Thyroid gland (tissue), 4 donors: ENCODE data around the gene MEX3B. TPM values are rescaled to one million over a fixed set of nuclear protein-coding genes. Genes with fewer than 3 reads are reported as not detected.
"Not testable (repeated sequence)": the region's sequence is repeated elsewhere in the genome, so short reads cannot be mapped to it uniquely, and the experiment has no call there.

Experiments
- DNase-seq, 2 donors: peaks; one replicate each; pipeline ENCODE4 v3.0.0-alpha.2; 2019
- H3K27ac ChIP-seq, 3 donors: fragments of 200-600 bp; sonication (generic); 1 replicate in 2 of 3; 2 replicates in 1 of 3; pipeline ENCODE4 v1.5.1; 2016 to 2019; ENCODE audit warnings: mild to moderate bottlenecking in 1 of 3, moderate library complexity in 1 of 3
- H3K27me3 ChIP-seq: fragments of 200-600 bp; sonication (generic); one replicate; pipeline ENCODE4 v1.5.1; 2019
- H3K36me3 ChIP-seq, 2 donors: fragments of 200-600 bp; sonication (generic); one replicate each; pipeline ENCODE4 v1.5.1; 2016 to 2019
- H3K4me1 ChIP-seq, 2 donors: fragments of 200-600 bp; sonication (generic); one replicate each; pipeline ENCODE4 v1.5.1; 2017 to 2019
- H3K4me3 ChIP-seq, 3 donors: fragments of 200-600 bp; sonication (generic); replicated peaks in 1 of 3; 1 replicate in 2 of 3; 2 replicates in 1 of 3; pipeline ENCODE4 v1.5.1; 2016; ENCODE audit warnings: mild to moderate bottlenecking in 1 of 3
- H3K9me3 ChIP-seq: fragments of 200-600 bp; sonication (generic); one replicate; pipeline ENCODE4 v1.5.1; 2017
- POLR2A ChIP-seq, 2 donors: fragments of 450-650 bp; IDR thresholded peaks; one replicate each; pipeline ENCODE4 v1.6.1; 2017; ENCODE audit warnings: antibody characterized with exemption in 2 of 2, mild to moderate bottlenecking in 2 of 2, moderate library complexity in 1 of 2
- WGBS, 2 donors: methylation state at CpG; one replicate each; pipeline ENCODE4 v1.1.5; 2017; 5-methylcytosine and 5-hydroxymethylcytosine counted together
- intact Hi-C: fragments of 100-400 bp; cut with DNase I; formaldehyde crosslinking; loops from one replicate; pipeline ENCODE4 v1.15.1; 2023
- total RNA-seq, 4 donors: library from RNA; depleted of rRNA; stranded (reverse); fragments of >200 nt; gene quantifications; one replicate each; pipeline ENCODE4 v1.2.3, GENCODE V29; 2016
- TF ChIP-seq, protein P1 (sequence below), 6 experiments: fragments of 200-600 bp in 3 of 6; fragments of 450-650 bp in 3 of 6; sonication (generic) in 3 of 6; IDR thresholded peaks; one replicate each; pipeline ENCODE4 v1.5.1; 2016 to 2019; ENCODE audit warnings: antibody characterized with exemption in 6 of 6, mild to moderate bottlenecking in 2 of 6, inconsistent platforms in 1 of 6, moderate library complexity in 1 of 6

Gene MEX3B
- total RNA-seq, 4 donors from 2014 or later: 0.73 to 1.8 (median 1.1) TPM

DNA sequence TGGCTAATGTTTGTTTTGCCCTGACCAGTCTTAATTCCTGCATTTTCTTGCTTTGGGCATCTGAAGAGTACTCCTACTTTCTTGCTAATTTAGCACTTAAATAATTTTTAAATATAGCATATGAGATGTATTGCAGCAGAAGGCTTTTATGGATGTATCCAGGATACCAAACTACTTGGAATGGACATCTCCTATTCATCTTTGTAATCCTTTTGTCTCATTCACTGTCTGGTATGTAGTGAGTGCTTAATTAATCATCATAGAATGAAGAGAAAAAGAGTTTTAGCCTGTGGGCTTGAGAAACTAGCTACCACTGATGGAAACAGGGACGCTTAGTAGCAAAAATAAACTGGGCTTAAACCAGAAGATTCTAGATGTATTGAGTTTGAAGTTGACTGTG, 40.6 kb downstream of the MEX3B start:
- Histone ChIP-seq H3K27ac (no peak overlapping the region), H3K9me3 (no peaks in the 10 kb centered on the region), H3K36me3 (no peaks in the 10 kb centered on the region), H3K27me3 (no peaks in the 10 kb centered on the region), H3K4me3 (no peak overlapping the region), H3K4me1 (no peaks in the 10 kb centered on the region)
- intact Hi-C loops: no loop called here
- DNase-seq: no peak
- TF ChIP-seq POLR2A (IDR thresholded peaks at IDR 0.05): no peak
- TF ChIP-seq, protein P1, sequence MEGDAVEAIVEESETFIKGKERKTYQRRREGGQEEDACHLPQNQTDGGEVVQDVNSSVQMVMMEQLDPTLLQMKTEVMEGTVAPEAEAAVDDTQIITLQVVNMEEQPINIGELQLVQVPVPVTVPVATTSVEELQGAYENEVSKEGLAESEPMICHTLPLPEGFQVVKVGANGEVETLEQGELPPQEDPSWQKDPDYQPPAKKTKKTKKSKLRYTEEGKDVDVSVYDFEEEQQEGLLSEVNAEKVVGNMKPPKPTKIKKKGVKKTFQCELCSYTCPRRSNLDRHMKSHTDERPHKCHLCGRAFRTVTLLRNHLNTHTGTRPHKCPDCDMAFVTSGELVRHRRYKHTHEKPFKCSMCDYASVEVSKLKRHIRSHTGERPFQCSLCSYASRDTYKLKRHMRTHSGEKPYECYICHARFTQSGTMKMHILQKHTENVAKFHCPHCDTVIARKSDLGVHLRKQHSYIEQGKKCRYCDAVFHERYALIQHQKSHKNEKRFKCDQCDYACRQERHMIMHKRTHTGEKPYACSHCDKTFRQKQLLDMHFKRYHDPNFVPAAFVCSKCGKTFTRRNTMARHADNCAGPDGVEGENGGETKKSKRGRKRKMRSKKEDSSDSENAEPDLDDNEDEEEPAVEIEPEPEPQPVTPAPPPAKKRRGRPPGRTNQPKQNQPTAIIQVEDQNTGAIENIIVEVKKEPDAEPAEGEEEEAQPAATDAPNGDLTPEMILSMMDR (IDR thresholded peaks at IDR 0.05): no peak
- WGBS, 2 donors: 85 to 92% methylated on average over 1 of the region's 1 CpG

DNA sequence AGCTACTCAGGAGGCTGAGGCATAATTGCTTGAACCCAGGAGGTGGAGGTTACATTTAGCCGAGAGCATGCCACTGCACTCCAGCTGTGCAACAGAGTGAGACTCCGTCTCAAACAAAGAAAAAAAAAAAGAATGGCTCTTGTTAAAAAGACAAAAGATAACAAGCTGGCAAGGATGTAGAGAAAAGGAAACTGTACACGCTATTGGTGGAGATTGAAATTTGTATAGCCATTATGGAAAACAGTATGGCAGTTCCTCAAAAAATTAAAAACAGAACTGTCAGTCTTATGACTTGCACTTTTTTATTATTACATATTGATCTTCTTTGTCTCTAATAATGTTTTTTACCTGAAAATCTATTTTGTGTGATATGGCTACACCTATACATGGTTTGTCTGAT, 41.9 kb downstream of the MEX3B start:
- H3K4me3 ChIP-seq: no peak overlapping the region
- H3K36me3 ChIP-seq: no peaks in the 10 kb centered on the region
- no peaks in the 10 kb centered on the region for H3K9me3 ChIP-seq
- H3K27me3 ChIP-seq: no peaks in the 10 kb centered on the region
- TF ChIP-seq, protein P1 (IDR thresholded peaks at IDR 0.05): no peak
- TF ChIP-seq POLR2A (IDR thresholded peaks at IDR 0.05): no peak
- intact Hi-C loops: no loop called here
- no peak for DNase-seq
- H3K27ac ChIP-seq: no peak overlapping the region
- H3K4me1 ChIP-seq: no peaks in the 10 kb centered on the region
- WGBS, 2 donors: 60 to 67% methylated on average over 3 of the region's 3 CpGs

DNA sequence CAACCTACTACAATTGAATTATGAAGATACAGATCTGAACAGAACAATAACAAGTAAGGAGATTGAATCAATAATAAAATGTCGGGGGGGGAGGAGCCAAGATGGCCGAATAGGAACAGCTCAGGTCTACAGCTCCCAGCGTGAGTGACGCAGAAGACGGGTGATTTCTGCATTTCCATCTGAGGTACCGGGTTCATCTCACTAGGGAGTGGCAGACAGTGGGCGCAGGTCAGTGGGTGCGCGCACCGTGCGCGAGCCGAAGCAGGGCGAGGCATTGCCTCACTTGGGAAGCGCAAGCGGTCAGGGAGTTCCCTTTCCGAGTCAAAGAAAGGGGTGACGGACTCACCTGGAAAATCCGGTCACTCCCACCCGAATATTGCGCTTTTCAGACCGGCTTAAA, 50.7 kb downstream of the MEX3B start:
- H3K36me3 ChIP-seq, H3K9me3 ChIP-seq, H3K4me1 ChIP-seq, H3K4me3 ChIP-seq, H3K27ac ChIP-seq, H3K27me3 ChIP-seq, intact Hi-C loops, DNase-seq: not testable (repeated sequence)
- 89 to 92% methylated on average over 22 of the region's 22 CpGs for WGBS, 2 donors

DNA sequence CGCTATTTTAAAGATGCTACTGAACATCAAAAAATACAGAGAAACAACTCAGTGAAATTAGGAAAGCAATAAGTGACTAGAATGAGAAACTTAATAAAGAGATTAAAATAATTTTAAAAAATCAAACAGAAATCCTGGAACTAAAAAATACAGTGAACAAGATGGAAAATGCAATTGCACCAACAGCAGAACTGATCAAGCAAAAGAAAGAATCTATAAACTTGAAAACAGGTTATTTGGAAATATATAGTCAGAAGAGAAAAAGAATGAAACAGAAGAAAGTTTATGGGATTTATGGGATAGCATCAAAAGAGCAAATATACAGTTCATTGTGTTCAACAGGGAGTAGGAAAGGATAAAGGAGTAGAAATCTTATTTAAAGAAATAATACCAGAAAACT, 53.3 kb downstream of the MEX3B start:
- intact Hi-C loops: no loop called here
- Histone ChIP-seq H3K27ac (no peak overlapping the region), H3K4me3 (no peak overlapping the region), H3K27me3 (no peaks in the 10 kb centered on the region), H3K9me3 (no peaks in the 10 kb centered on the region), H3K36me3 (no peaks in the 10 kb centered on the region), H3K4me1 (no peaks in the 10 kb centered on the region)
- WGBS, 2 donors: 90 to 92% methylated on average over 1 of the region's 1 CpG
- TF ChIP-seq, protein P1 (IDR thresholded peaks at IDR 0.05): no peak
- no peak for TF ChIP-seq POLR2A (IDR thresholded peaks at IDR 0.05)
- no peak for DNase-seq

Other genes starting within 250 kb of the MEX3B start
- 10 to 100 TPM; 10.3 to 29.8 (median 17.5) TPM for gene EFL1, start 216.7 kb upstream of the MEX3B start, total RNA-seq
- gene SAXO2, start 216.8 kb upstream of the MEX3B start, total RNA-seq: 1 to 10 TPM in 2 of 4 donors, under 1 TPM in 1, not detected in 1; 0.81 to 2.4 (median 1.4) TPM